Measurements from ENCODE around the gene ZNF764. TPM values are rescaled to one million over a fixed set of nuclear protein-coding genes. Genes with fewer than 3 reads are reported as not detected.

ZNF764 gene
- total RNA-seq, 4 donors from 2014 or later: 3.7 to 5.5 (median 4.9) TPM

GRCh38 chr16:30571445-30572322, 13.5 kb upstream of the ZNF764 start, which contains the start of gene ZNF688:
Gene ZNF688 (minus strand): TSS chr16:30571714. CDS start chr16:30571629, 85 bp downstream.
- Histone ChIP-seq H3K4me1 (peaks cover 21 to 24% of the 10 kb centered on the region in 2 donors), H3K36me3 (no peaks in the 10 kb centered on the region), H3K27ac (peak within 1 kb of the TSS; percentile 84 to 99 (median 98)), H3K9me3 (no peaks in the 10 kb centered on the region), H3K27me3 (no peaks in the 10 kb centered on the region), H3K4me3 (peak within 1 kb of the TSS; percentile 75 to 96 (median 86))
- intact Hi-C loops (cut with DNase I; ENCODE audit: low total_unique reads) (loop anchor here (1.0 to 5.0 kb wide), 6 partner anchors 10 to 63 kb away; partner anchors contain the start of genes ZNF764 and ZNF785), in situ Hi-C loops (cut with MboI; ENCODE audit: low sequenced_read_pairs in 4 of 4) (loop anchor here in 2 of 4 donors (5.0 to 10.0 kb wide), 2 partner anchors 63 to 81 kb away; partner anchors contain the start of gene PRR14 (in 1 of the 2))
- TF ChIP-seq, protein P1, sequence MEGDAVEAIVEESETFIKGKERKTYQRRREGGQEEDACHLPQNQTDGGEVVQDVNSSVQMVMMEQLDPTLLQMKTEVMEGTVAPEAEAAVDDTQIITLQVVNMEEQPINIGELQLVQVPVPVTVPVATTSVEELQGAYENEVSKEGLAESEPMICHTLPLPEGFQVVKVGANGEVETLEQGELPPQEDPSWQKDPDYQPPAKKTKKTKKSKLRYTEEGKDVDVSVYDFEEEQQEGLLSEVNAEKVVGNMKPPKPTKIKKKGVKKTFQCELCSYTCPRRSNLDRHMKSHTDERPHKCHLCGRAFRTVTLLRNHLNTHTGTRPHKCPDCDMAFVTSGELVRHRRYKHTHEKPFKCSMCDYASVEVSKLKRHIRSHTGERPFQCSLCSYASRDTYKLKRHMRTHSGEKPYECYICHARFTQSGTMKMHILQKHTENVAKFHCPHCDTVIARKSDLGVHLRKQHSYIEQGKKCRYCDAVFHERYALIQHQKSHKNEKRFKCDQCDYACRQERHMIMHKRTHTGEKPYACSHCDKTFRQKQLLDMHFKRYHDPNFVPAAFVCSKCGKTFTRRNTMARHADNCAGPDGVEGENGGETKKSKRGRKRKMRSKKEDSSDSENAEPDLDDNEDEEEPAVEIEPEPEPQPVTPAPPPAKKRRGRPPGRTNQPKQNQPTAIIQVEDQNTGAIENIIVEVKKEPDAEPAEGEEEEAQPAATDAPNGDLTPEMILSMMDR (IDR thresholded peaks at IDR 0.05 in 4 of 5, conservative IDR thresholded peaks at IDR 0.05 in 1 of 5): no peak
- peak in 1 of 2 donors; percentile 68 for TF ChIP-seq POLR2A (IDR thresholded peaks at IDR 0.05)
- peak; percentile 96 for ATAC-seq
- peak; percentile 95 to 96 for DNase-seq

GRCh38 chr16:30570636-30571444, 12.7 kb upstream of the ZNF764 start:
- ATAC-seq: peak in 1 of 2 donors; percentile 9
- Histone ChIP-seq H3K36me3 (no peaks in the 10 kb centered on the region), H3K9me3 (no peaks in the 10 kb centered on the region), H3K27me3 (no peaks in the 10 kb centered on the region), H3K4me1 (peaks cover 21 to 24% of the 10 kb centered on the region in 2 donors), H3K4me3 (peak overlapping the region; percentile 75 to 96 (median 86)), H3K27ac (peak overlapping the region; percentile 84 to 99 (median 98))
- no peak for DNase-seq
- TF ChIP-seq, protein P1 (IDR thresholded peaks at IDR 0.05 in 4 of 5, conservative IDR thresholded peaks at IDR 0.05 in 1 of 5): no peak
- no peak for TF ChIP-seq POLR2A (IDR thresholded peaks at IDR 0.05)
- in situ Hi-C loops (cut with MboI; ENCODE audit: low sequenced_read_pairs in 4 of 4): loop anchor here in 2 of 4 donors (5.0 to 10.0 kb wide), 2 partner anchors 64 to 81 kb away; partner anchors contain the start of gene PRR14 (in 1 of the 2)
- intact Hi-C loops (cut with DNase I; ENCODE audit: low total_unique reads): loop anchor here (1.0 to 5.0 kb wide), 3 partner anchors 13 to 36 kb away; partner anchors contain the start of gene ZNF764

DNA sequence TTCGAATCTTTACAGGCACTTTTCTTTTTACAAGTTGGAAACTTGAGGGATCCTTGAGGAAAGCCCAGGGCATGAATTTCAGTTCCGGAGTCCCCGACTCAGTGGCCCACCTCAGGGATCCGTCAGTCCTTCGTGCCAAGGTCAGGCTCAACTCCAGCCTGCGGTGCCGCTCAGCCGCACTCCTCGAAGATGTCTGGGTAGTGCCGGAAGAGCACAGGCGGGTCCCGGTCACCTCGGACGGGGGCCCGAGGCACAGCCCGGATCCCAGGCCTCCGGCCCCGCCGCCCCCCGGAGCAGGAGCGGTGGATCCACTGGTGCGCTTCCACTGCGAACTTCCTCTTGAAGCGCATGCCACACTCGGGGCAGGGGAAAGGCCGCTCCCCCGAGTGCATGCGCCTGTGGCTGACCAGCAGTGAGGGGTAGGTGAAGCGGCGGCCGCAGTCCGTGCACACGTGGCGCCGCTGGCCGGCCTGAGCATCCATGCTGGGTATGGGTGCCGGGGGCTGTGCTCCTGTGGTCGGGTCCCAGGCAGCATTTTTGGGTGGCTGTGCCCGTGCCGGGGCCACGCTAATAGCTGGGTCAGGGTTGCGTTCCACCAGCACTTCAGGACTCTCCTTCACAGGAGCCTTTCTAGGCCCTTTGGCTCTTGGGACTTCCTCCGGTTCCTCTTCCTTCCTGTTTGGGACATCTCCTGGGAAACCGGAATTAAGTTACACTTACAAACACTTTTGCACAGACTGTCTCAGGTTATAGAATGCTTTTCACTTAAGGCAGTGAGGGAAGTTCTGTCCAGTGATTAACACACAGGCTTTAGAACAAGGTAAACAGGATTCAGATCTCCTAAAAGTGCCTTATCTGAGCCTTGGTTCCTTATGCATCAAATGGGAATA, 11.8 kb upstream of the ZNF764 start:
- peak overlapping the region in 3 of 4 donors; percentile 75 to 87 (median 84) for H3K4me3 ChIP-seq
- in situ Hi-C loops (cut with MboI; ENCODE audit: low sequenced_read_pairs in 4 of 4): loop anchor here in 2 of 4 donors (5.0 to 10.0 kb wide), 2 partner anchors 65 to 82 kb away; partner anchors contain the start of gene PRR14 (in 1 of the 2)
- no peaks in the 10 kb centered on the region for H3K9me3 ChIP-seq
- TF ChIP-seq, protein P1 (IDR thresholded peaks at IDR 0.05 in 4 of 5, conservative IDR thresholded peaks at IDR 0.05 in 1 of 5): no peak
- no peak for TF ChIP-seq POLR2A (IDR thresholded peaks at IDR 0.05)
- peak overlapping the region; percentile 84 to 99 (median 98) for H3K27ac ChIP-seq
- peaks cover 21 to 24% of the 10 kb centered on the region in 2 donors for H3K4me1 ChIP-seq
- intact Hi-C loops (cut with DNase I; ENCODE audit: low total_unique reads): loop anchor here (5.0 kb wide), 1 partner anchor 37 kb away; no protein-coding TSS in a partner anchor
- H3K36me3 ChIP-seq: no peaks in the 10 kb centered on the region
- DNase-seq (no peak), ATAC-seq (no peak)
- H3K27me3 ChIP-seq: no peaks in the 10 kb centered on the region

Measured in gastrocnemius medialis (tissue), 4 donors.